ENCODE measurements around the gene CATSPERE.
"Not testable (repeated sequence)": the region's sequence is repeated elsewhere in the genome, so short reads cannot be mapped to it uniquely, and the experiment has no call there.

The CATSPERE gene

DNA sequence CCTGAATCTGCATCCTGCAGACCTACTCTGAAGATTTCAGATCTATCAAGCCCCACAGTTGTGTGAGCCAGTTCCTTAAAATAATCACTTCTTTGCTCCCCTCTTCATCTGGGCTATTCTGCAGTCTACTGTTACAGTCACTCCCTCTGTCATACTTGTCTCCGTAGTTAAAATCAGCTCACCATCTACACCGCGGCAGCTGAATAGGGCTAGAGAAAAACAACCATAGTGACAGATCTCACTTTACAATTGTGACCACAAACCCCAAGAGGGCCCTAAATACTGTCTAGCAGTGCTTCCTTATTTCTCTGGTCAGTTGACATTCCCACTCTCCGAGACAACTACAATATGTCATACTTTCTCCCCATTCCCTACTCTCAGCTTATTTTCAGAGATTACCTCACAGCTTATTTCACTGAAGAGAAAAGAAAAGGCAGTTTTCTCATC is 204.7 kb downstream of the CATSPERE start:
- no peak for DNase-seq (ENCODE audit: low read depth in 2 of 2)

DNA sequence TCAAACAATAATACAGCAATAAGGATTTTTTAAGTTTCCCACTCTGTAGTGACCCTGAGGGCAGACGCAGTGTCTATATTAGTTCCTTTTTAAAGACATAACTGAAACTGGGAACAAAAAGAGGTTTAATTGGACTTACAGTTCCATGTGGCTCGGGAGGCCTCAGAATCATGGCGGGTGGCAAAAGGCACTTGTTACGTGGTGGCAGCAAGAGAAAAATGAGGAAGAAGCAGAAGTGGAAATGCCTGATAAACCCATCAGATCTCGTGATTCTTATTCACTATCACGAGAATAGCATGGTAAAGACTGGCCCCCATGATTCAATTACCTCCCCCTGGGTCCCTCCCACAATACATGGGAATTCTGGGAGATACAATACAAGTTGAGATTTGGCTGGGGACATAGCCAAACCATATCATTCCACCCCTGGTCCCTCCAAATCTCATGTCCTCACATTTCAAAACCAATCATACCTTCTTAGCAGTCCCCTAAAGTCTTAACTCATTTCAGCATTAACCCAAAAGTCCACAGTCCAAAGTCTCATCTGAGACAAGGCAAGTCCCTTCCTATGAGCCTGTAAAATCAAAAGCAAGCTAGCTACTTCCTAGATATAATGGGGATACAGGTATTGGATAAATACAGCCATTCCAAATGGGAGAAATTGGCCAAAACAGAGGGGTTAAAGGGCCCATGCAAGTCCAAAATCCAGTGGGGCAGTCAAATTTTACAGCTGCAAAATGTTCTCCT is 205.8 kb downstream of the CATSPERE start:
- DNase-seq (ENCODE audit: low read depth in 2 of 2): not testable (repeated sequence)

DNA sequence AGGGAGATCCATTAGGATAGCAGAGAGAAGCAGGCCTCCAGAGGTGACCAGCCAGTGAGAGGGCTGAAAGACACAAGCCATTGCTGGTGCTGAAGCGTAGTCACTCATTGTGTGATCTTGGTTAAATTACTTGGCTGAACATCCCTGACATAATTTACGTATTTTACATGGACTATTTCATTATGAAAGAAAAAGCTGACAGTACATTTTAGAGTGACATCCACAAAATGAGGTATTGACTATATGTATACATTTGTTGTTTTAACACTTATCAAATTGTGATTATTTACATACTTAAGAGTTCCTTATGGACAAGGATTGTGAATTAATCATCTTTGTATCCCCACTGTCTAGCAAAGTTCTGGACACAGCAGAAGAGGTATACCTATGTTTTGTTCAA is 206.7 kb downstream of the CATSPERE start:
- DNase-seq (ENCODE audit: low read depth in 2 of 2): no peak

DNA sequence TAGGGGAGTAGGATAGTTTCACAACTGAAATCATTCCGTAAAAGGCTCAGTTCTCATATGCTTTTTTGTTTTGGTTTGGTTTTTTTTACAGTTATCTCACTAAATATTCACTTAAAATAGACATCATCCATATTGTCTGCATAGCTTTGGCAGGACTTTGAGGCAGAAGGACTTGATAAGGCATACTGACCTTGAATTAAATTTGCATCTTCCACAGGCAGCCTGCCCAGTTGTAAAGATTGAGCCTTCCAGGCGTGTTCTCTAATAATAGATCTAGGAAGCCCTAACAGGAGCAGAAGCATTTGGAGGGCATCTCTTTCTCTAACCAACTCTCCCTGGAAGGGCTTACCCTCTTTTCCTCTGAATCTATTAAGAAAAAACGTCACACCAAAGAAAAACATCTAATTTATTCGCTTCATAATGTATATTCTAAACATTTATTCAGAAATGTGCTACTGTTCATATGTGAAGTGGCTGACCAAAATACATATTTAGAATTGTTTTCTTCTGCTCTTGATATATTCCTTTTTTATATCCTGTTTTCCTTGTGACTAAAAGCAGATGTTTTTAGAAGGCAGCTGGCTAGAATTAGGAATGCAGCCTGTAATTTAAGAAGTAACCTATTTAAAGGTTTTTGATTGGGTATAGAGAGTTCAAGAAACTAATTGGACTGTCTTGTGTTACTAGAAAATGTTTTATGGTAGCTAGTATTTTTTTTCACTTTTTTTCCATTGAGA is 212.0 kb downstream of the CATSPERE start:
- no peak for DNase-seq (ENCODE audit: low read depth in 2 of 2)

- no peak for DNase-seq (ENCODE audit: low read depth in 2 of 2)
Measured at GRCh38 chr1:244674446-244674845, 213.4 kb downstream of the CATSPERE start.

GRCh38 chr1:244675167-244675566 is 214.1 kb downstream of the CATSPERE start:
- no peak for DNase-seq (ENCODE audit: low read depth in 2 of 2)

DNA sequence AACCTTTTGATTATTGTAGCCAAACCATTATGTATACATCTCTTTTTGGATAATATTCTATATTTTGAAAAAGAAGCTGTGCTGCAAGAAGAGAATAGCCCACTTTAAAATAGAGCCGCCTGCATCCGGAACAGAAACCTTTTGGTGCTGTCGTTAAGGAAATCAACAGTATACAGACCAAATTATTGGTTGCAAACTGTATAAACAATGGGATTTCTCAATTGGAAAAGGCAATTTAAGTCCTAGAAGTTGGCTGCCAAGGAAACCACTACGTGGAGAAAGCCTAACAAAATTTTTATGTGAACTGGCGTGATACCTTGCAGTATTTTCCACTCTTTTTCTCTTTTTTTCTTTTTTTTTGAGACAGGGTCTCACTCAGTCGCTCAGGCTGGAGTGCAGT is 217.6 kb downstream of the CATSPERE start:
- no peak for DNase-seq (ENCODE audit: low read depth in 2 of 2)

GRCh38 chr1:244680667-244681066 is 219.6 kb downstream of the CATSPERE start:
- DNase-seq (ENCODE audit: low read depth in 2 of 2): no peak

- not testable (repeated sequence) for DNase-seq (ENCODE audit: low read depth in 2 of 2)
Measured at GRCh38 chr1:244682087-244682486, 221.0 kb downstream of the CATSPERE start.
